Tibial nerve (tissue), 4 donors: ENCODE data around the gene SLC16A12. TPM values are rescaled to one million over a fixed set of nuclear protein-coding genes. Genes with fewer than 3 reads are reported as not detected.

Experiments
- DNase-seq, 2 donors: peaks; one replicate each; pipeline ENCODE4 v3.0.0-alpha.2; 2019; ENCODE audit warnings: low spot score in 2 of 2
- H3K27ac ChIP-seq, 4 donors: fragments of 200-600 bp; sonication (generic) in 3 of 4; one replicate each; pipeline ENCODE4 v1.5.1; 2017 to 2019; ENCODE audit warnings: mild to moderate bottlenecking in 1 of 4
- H3K27me3 ChIP-seq, 2 donors: fragments of 200-600 bp; sonication (generic) in 1 of 2; one replicate each; pipeline versions ENCODE4 v1.5.1 to v1.6.0; 2017 to 2019
- H3K36me3 ChIP-seq, 3 donors: fragments of 200-600 bp; sonication (generic); one replicate each; pipeline ENCODE4 v1.5.1; 2018 to 2019
- H3K4me1 ChIP-seq, 4 donors: fragments of 200-600 bp; sonication (generic) in 3 of 4; one replicate each; pipeline ENCODE4 v1.5.1; 2017 to 2019
- H3K4me3 ChIP-seq, 4 donors: fragments of 200-600 bp; sonication (generic) in 3 of 4; one replicate each; pipeline ENCODE4 v1.5.1; 2017 to 2019; ENCODE audit warnings: mild to moderate bottlenecking in 1 of 4, moderate library complexity in 1 of 4
- H3K9me3 ChIP-seq, 4 donors: fragments of 200-600 bp; sonication (generic) in 3 of 4; one replicate each; pipeline ENCODE4 v1.5.1; 2017 to 2019
- EP300 ChIP-seq, 2 donors: sonication (generic); formaldehyde crosslinking; IDR thresholded peaks; one replicate each; pipeline ENCODE4 v1.6.1; 2017; ENCODE audit warnings: antibody characterized with exemption in 2 of 2, mild to moderate bottlenecking in 1 of 2
- POLR2A ChIP-seq, 2 donors: fragments of 450-650 bp; IDR thresholded peaks; one replicate each; pipeline ENCODE4 v1.6.1; 2017; ENCODE audit warnings: antibody characterized with exemption in 2 of 2, mild to moderate bottlenecking in 2 of 2, moderate library complexity in 2 of 2
- WGBS, 2 donors: methylation state at CpG; one replicate each; pipeline ENCODE4 v1.1.5; 2018; 5-methylcytosine and 5-hydroxymethylcytosine counted together
- total RNA-seq, 4 donors: library from RNA; depleted of rRNA; stranded (reverse); fragments of >200 nt; gene quantifications; one replicate each; pipeline ENCODE4 v1.1.0, GENCODE V29; 2016
- TF ChIP-seq, protein P1 (sequence below), 5 experiments: fragments of 200-600 bp in 3 of 5; fragments of 450-650 bp in 2 of 5; sonication (generic) in 3 of 5; IDR thresholded peaks; one replicate each; pipeline ENCODE4 v1.5.1; 2016 to 2019; ENCODE audit warnings: antibody characterized with exemption in 5 of 5, mild to moderate bottlenecking in 3 of 5, moderate library complexity in 2 of 5

SLC16A12 gene
- total RNA-seq, 4 donors from 2014 or later: 25.8 to 45.4 (median 42.8) TPM

DNA sequence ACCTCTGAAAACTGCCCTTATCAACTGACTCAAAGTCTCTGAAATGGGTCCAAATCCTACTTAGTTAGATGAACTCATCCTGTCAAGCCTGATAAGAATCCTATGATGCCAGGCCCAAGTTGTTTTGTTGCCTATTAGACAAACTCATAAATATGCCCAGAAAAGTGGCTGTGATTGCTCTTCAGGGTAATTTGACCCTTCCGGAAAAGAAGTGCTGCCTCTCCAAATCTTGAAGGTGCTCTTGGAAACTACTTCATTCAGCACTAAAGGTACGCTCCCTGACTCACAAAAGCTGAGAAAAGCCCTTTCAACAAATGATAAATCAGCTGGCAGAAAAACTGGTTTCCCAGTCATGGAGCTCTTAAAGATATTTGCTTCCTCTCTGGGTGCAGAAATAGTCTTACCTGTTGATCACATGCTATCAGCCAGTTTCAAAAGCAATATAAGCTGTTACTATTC lies 114.3 kb downstream of the SLC16A12 start:
- H3K27me3 ChIP-seq: no peaks in the 10 kb centered on the region
- peaks cover 0 to 42% (median 0%) of the 10 kb centered on the region in 3 donors for H3K36me3 ChIP-seq
- peaks cover 0 to 37% (median 18%) of the 10 kb centered on the region in 4 donors for H3K4me1 ChIP-seq
- no peak for DNase-seq
- H3K27ac ChIP-seq: no peak overlapping the region
- 93 to 96% methylated on average over 2 of the region's 2 CpGs for WGBS, 2 donors
- TF ChIP-seq EP300 (IDR thresholded peaks at IDR 0.05) (no peak), POLR2A (IDR thresholded peaks at IDR 0.05) (no peak)
- TF ChIP-seq, protein P1, sequence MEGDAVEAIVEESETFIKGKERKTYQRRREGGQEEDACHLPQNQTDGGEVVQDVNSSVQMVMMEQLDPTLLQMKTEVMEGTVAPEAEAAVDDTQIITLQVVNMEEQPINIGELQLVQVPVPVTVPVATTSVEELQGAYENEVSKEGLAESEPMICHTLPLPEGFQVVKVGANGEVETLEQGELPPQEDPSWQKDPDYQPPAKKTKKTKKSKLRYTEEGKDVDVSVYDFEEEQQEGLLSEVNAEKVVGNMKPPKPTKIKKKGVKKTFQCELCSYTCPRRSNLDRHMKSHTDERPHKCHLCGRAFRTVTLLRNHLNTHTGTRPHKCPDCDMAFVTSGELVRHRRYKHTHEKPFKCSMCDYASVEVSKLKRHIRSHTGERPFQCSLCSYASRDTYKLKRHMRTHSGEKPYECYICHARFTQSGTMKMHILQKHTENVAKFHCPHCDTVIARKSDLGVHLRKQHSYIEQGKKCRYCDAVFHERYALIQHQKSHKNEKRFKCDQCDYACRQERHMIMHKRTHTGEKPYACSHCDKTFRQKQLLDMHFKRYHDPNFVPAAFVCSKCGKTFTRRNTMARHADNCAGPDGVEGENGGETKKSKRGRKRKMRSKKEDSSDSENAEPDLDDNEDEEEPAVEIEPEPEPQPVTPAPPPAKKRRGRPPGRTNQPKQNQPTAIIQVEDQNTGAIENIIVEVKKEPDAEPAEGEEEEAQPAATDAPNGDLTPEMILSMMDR (IDR thresholded peaks at IDR 0.05): no peak
- H3K9me3 ChIP-seq: no peaks in the 10 kb centered on the region
- H3K4me3 ChIP-seq: no peak overlapping the region

DNA sequence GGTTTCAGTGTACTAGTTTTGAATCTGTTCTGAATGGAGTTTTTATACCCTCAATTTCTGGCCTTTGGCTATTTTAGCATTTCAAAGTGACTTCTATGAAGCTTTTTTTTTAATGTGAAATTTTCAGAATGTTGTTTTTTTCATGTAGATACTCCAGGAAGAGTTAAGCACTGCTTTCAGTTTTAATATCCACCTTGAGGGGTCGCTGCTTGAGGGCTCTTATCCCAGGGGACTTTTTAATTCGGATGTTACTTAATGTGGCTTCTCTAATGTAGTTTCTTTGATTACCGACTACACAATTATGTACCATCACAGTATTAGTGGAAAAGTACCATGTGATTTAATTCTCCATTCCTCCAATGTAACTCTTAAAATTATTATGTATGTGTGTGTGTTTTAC lies 115.8 kb downstream of the SLC16A12 start:
- H3K4me1 ChIP-seq: peaks cover 0 to 43% (median 18%) of the 10 kb centered on the region in 4 donors
- 24 to 37% methylated on average over 3 of the region's 3 CpGs for whole genome bisulfite sequencing, 2 donors
- no peak for DNase-seq
- H3K4me3 ChIP-seq: no peak overlapping the region
- TF ChIP-seq, protein P1 (IDR thresholded peaks at IDR 0.05): peak in 4 of 5 experiments; percentile 23 to 53 (median 40)
- TF ChIP-seq POLR2A (IDR thresholded peaks at IDR 0.05): no peak
- peak overlapping the region in 2 of 4 donors; percentile 18 to 32 for H3K27ac ChIP-seq
- no peaks in the 10 kb centered on the region for H3K27me3 ChIP-seq
- H3K36me3 ChIP-seq: peaks cover 0 to 42% (median 0%) of the 10 kb centered on the region in 3 donors
- H3K9me3 ChIP-seq: no peaks in the 10 kb centered on the region

DNA sequence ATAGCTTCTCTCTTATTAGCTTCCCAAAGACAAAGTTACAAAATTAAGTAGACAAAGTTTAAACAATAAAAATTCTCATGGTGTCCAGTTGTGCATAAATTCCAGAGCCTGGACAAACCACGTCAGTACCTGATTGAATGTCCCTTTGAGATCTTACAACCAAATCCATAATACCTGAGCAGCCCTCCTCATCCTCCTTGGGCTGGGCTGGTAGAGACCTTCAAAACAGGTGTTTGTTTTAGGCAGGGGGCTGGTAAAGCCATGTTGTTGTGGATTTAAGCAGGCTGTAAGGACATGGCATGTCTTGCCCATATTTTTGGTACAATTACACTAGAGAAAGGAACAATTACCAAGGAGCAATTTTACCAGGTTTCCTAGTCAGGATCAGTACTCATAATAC lies 118.9 kb downstream of the SLC16A12 start:
- Histone ChIP-seq H3K4me3 (no peak overlapping the region), H3K27me3 (no peaks in the 10 kb centered on the region), H3K4me1 (peaks cover 0 to 52% (median 21%) of the 10 kb centered on the region in 4 donors), H3K27ac (peak overlapping the region in 2 of 4 donors; percentile 98), H3K9me3 (no peaks in the 10 kb centered on the region), H3K36me3 (peaks cover 0 to 32% (median 0%) of the 10 kb centered on the region in 3 donors)
- 89 to 100% methylated on average over 1 of the region's 1 CpG for WGBS, 2 donors
- TF ChIP-seq, protein P1 (IDR thresholded peaks at IDR 0.05): no peak
- no peak for TF ChIP-seq POLR2A (IDR thresholded peaks at IDR 0.05)
- TF ChIP-seq EP300 (IDR thresholded peaks at IDR 0.05): no peak
- no peak for DNase-seq

DNA sequence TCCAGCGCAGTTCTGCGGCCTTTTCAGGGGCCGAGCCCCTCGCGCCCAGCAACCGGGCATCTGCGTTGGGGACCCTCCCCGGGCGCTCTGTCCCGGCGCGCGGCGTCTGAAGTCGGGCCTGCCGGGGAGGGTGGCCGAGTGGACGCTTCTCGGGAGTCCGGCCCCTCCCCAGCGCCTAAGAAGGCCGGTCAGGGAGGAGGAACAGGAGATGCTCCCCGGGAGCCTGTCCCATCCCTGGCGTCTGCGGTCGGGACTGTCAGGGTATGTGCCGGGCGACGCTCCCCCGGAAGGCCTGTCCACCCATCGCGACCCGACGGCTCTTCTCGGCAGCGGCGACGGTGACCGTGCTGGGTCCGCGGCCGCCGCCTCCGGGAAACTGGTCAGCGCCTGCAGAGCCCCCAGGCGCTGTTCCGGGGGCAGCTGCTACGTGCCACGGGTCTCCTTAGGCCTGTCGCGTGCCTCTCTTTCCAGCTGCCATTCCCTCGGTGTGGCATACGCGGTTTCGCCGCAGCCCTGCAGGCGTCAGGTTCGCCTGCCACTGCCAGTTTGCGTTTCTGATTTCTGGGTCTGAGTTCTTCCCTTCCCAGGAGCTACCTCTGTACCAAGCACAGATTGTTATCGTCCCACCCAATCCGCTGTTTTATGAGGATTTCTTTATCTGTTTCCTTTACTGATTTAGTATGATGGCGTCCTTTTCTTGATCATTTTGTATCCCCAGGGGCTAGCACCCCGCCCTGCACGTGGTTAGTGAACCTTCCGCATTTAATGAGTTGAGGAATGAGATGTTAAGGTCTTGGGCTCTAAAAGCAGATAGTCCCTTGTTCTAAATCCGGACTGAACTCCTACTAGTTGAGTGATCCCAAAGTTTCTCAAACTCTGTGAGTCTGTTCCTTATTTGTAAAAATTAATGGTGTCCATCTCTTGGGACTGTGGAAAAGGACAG lies 120.2 kb downstream of the SLC16A12 start:
- Histone ChIP-seq H3K4me1 (peaks cover 0 to 56% (median 24%) of the 10 kb centered on the region in 4 donors), H3K36me3 (peaks cover 0 to 19% (median 0%) of the 10 kb centered on the region in 3 donors), H3K4me3 (peak overlapping the region; percentile 65 to 98 (median 86)), H3K27me3 (no peaks in the 10 kb centered on the region), H3K27ac (peak overlapping the region; percentile 93 to 98 (median 98)), H3K9me3 (no peaks in the 10 kb centered on the region)
- WGBS, 2 donors: 2 to 4% methylated on average over 22 to 41 of the region's 66 CpGs
- TF ChIP-seq POLR2A (IDR thresholded peaks at IDR 0.05) (no peak), EP300 (IDR thresholded peaks at IDR 0.05) (peak in 1 of 2 donors; percentile 45)
- TF ChIP-seq, protein P1 (IDR thresholded peaks at IDR 0.05): peak in 1 of 5 experiments; percentile 54
- DNase-seq: peak; percentile 31 to 63
